Measurements from ENCODE around the gene DTX3. TPM values are rescaled to one million over a fixed set of nuclear protein-coding genes. Genes with fewer than 3 reads are reported as not detected.
A peak's percentile ranks its signal among the peaks of the same experiment; 100 is the strongest.
"Not testable (repeated sequence)": the region's sequence is repeated elsewhere in the genome, so short reads cannot be mapped to it uniquely, and the experiment has no call there.

The DTX3 gene
- total RNA-seq, 1 donor from 2014 or later: 21.7 TPM

GRCh38 chr12:57585156-57585555 lies 19.5 kb upstream of the DTX3 start:
- H3K27ac Mint-ChIP-seq: no peak overlapping the region
- H3K36me3 Mint-ChIP-seq (ENCODE audit: low read depth): no peaks in the 10 kb centered on the region
- intact Hi-C loops (cut with micrococcal nuclease): loop anchor here (10.0 kb wide), 1 partner anchor 310 kb away; no protein-coding TSS in a partner anchor
- H3K4me3 Mint-ChIP-seq (ENCODE audit: low read depth): no peak overlapping the region
- H3K9me3 Mint-ChIP-seq: no peaks in the 10 kb centered on the region
- peaks cover 2% of the 10 kb centered on the region for H3K4me1 Mint-ChIP-seq (ENCODE audit: low read depth)
- H3K27me3 Mint-ChIP-seq (ENCODE audit: low read depth): peaks cover 2% of the 10 kb centered on the region
- DNase-seq (ENCODE audit: low spot score): no peak

- Mint-ChIP-seq H3K27me3 (ENCODE audit: low read depth) (peaks cover 2% of the 10 kb centered on the region), H3K9me3 (no peaks in the 10 kb centered on the region), H3K36me3 (ENCODE audit: low read depth) (no peaks in the 10 kb centered on the region), H3K27ac (no peak overlapping the region), H3K4me1 (ENCODE audit: low read depth) (peaks cover 8% of the 10 kb centered on the region), H3K4me3 (ENCODE audit: low read depth) (no peak overlapping the region)
- intact Hi-C loops (cut with micrococcal nuclease): loop anchor here (10.0 kb wide), 1 partner anchor 309 kb away; no protein-coding TSS in a partner anchor
- DNase-seq (ENCODE audit: low spot score): no peak
Observed at GRCh38 chr12:57586128-57586527, 18.5 kb upstream of the DTX3 start.

- no peak for DNase-seq (ENCODE audit: low spot score)
- Mint-ChIP-seq H3K9me3 (no peaks in the 10 kb centered on the region), H3K27ac (no peak overlapping the region), H3K4me1 (ENCODE audit: low read depth) (peaks cover 12% of the 10 kb centered on the region), H3K36me3 (ENCODE audit: low read depth) (no peaks in the 10 kb centered on the region), H3K27me3 (ENCODE audit: low read depth) (peaks cover 2% of the 10 kb centered on the region), H3K4me3 (ENCODE audit: low read depth) (no peak overlapping the region)
- intact Hi-C loops (cut with micrococcal nuclease): loop anchor here (10.0 kb wide), 1 partner anchor 308 kb away; no protein-coding TSS in a partner anchor
Observed at GRCh38 chr12:57586832-57587429, 17.7 kb upstream of the DTX3 start.

- H3K9me3 Mint-ChIP-seq; H3K27ac Mint-ChIP-seq; H3K36me3 Mint-ChIP-seq (ENCODE audit: low read depth); H3K4me3 Mint-ChIP-seq (ENCODE audit: low read depth); H3K27me3 Mint-ChIP-seq (ENCODE audit: low read depth); DNase-seq (ENCODE audit: low spot score): not testable (repeated sequence)
- peaks cover 16% of the 10 kb centered on the region for H3K4me1 Mint-ChIP-seq (ENCODE audit: low read depth)
- intact Hi-C loops (cut with micrococcal nuclease): loop anchor here (10.0 kb wide), 1 partner anchor 306 kb away; no protein-coding TSS in a partner anchor
Observed at GRCh38 chr12:57588951-57589610, 15.5 kb upstream of the DTX3 start.

GRCh38 chr12:57590479-57590863 lies 14.2 kb upstream of the DTX3 start:
- intact Hi-C loops (cut with micrococcal nuclease): loop anchor here (2.0 kb wide), 1 partner anchor 68 kb away; the partner anchor contains the start of gene MBD6
- no peak for DNase-seq (ENCODE audit: low spot score)
- Mint-ChIP-seq H3K27ac (peak overlapping the region; percentile 41), H3K27me3 (ENCODE audit: low read depth) (no peaks in the 10 kb centered on the region), H3K36me3 (ENCODE audit: low read depth) (peaks cover 9% of the 10 kb centered on the region), H3K4me3 (ENCODE audit: low read depth) (peak overlapping the region; percentile 86), H3K9me3 (no peaks in the 10 kb centered on the region), H3K4me1 (ENCODE audit: low read depth) (peaks cover 16% of the 10 kb centered on the region)

GRCh38 chr12:57590864-57591781 lies 13.5 kb upstream of the DTX3 start, which contains the start of gene PIP4K2C:
PIP4K2C (plus strand) TSS chr12:57591192; CDS start chr12:57591290, 98 bp downstream.
- peak within 1 kb of the TSS; percentile 86 for H3K4me3 Mint-ChIP-seq (ENCODE audit: low read depth)
- no peaks in the 10 kb centered on the region for H3K9me3 Mint-ChIP-seq
- peak within 1 kb of the TSS; percentile 69 for H3K27ac Mint-ChIP-seq
- H3K4me1 Mint-ChIP-seq (ENCODE audit: low read depth): peaks cover 16% of the 10 kb centered on the region
- intact Hi-C loops (cut with micrococcal nuclease): loop anchor here (1.0 to 2.0 kb wide), 3 partner anchors 13 to 68 kb away; partner anchors contain the start of genes DCTN2, DTX3 and MBD6
- peaks cover 15% of the 10 kb centered on the region for H3K36me3 Mint-ChIP-seq (ENCODE audit: low read depth)
- H3K27me3 Mint-ChIP-seq (ENCODE audit: low read depth): no peaks in the 10 kb centered on the region
- peak; percentile 73 for DNase-seq (ENCODE audit: low spot score)

GRCh38 chr12:57591782-57592325 lies 12.8 kb upstream of the DTX3 start:
- H3K36me3 Mint-ChIP-seq (ENCODE audit: low read depth): peaks cover 18% of the 10 kb centered on the region
- peaks cover 16% of the 10 kb centered on the region for H3K4me1 Mint-ChIP-seq (ENCODE audit: low read depth)
- H3K9me3 Mint-ChIP-seq: no peaks in the 10 kb centered on the region
- no peak for DNase-seq (ENCODE audit: low spot score)
- peak overlapping the region; percentile 86 for H3K4me3 Mint-ChIP-seq (ENCODE audit: low read depth)
- intact Hi-C loops (cut with micrococcal nuclease): loop anchor here (1.0 to 2.0 kb wide), 3 partner anchors 12 to 69 kb away; partner anchors contain the start of genes DCTN2, DTX3 and MBD6
- H3K27ac Mint-ChIP-seq: peak overlapping the region; percentile 69
- no peaks in the 10 kb centered on the region for H3K27me3 Mint-ChIP-seq (ENCODE audit: low read depth)

- Mint-ChIP-seq H3K27me3 (ENCODE audit: low read depth) (no peaks in the 10 kb centered on the region), H3K4me1 (ENCODE audit: low read depth) (peaks cover 16% of the 10 kb centered on the region), H3K36me3 (ENCODE audit: low read depth) (peaks cover 22% of the 10 kb centered on the region), H3K9me3 (no peaks in the 10 kb centered on the region), H3K27ac (no peak overlapping the region), H3K4me3 (ENCODE audit: low read depth) (peak overlapping the region; percentile 86)
- DNase-seq (ENCODE audit: low spot score): no peak
- intact Hi-C loops (cut with micrococcal nuclease): no loop called here
Observed at GRCh38 chr12:57592551-57593165, 12.0 kb upstream of the DTX3 start.

- Mint-ChIP-seq H3K27me3 (ENCODE audit: low read depth) (no peaks in the 10 kb centered on the region), H3K4me3 (ENCODE audit: low read depth) (no peak overlapping the region), H3K9me3 (no peaks in the 10 kb centered on the region), H3K36me3 (ENCODE audit: low read depth) (peaks cover 24% of the 10 kb centered on the region), H3K27ac (no peak overlapping the region), H3K4me1 (ENCODE audit: low read depth) (peaks cover 16% of the 10 kb centered on the region)
- intact Hi-C loops (cut with micrococcal nuclease): no loop called here
- DNase-seq (ENCODE audit: low spot score): no peak
Observed at GRCh38 chr12:57593187-57593586, 11.4 kb upstream of the DTX3 start.

GRCh38 chr12:57600395-57600794 lies 4.2 kb upstream of the DTX3 start:
- peaks cover 47% of the 10 kb centered on the region for H3K36me3 Mint-ChIP-seq (ENCODE audit: low read depth)
- H3K27ac Mint-ChIP-seq: no peak overlapping the region

GRCh38 chr12:57602544-57602943 lies 2.1 kb upstream of the DTX3 start:
- Mint-ChIP-seq H3K4me3 (ENCODE audit: low read depth) (no peak overlapping the region), H3K27me3 (ENCODE audit: low read depth) (no peaks in the 10 kb centered on the region), H3K36me3 (ENCODE audit: low read depth) (peaks cover 36% of the 10 kb centered on the region), H3K4me1 (ENCODE audit: low read depth) (peaks cover 11% of the 10 kb centered on the region), H3K27ac (no peak overlapping the region), H3K9me3 (no peaks in the 10 kb centered on the region)
- no peak for DNase-seq (ENCODE audit: low spot score)
- intact Hi-C loops (cut with micrococcal nuclease): no loop called here

More at GRCh38 chr12:57600395-57600794, 4.2 kb upstream of the DTX3 start:
- Mint-ChIP-seq H3K4me3 (ENCODE audit: low read depth) (no peak overlapping the region), H3K27me3 (ENCODE audit: low read depth) (no peaks in the 10 kb centered on the region), H3K9me3 (no peaks in the 10 kb centered on the region), H3K4me1 (ENCODE audit: low read depth) (peaks cover 6% of the 10 kb centered on the region)
- intact Hi-C loops (cut with micrococcal nuclease): no loop called here
- DNase-seq (ENCODE audit: low spot score): no peak

- Mint-ChIP-seq H3K4me1 (ENCODE audit: low read depth) (peaks cover 11% of the 10 kb centered on the region), H3K4me3 (ENCODE audit: low read depth) (peak overlapping the region; percentile 75), H3K27me3 (ENCODE audit: low read depth) (no peaks in the 10 kb centered on the region), H3K36me3 (ENCODE audit: low read depth) (peaks cover 32% of the 10 kb centered on the region), H3K27ac (no peak overlapping the region), H3K9me3 (no peaks in the 10 kb centered on the region)
- DNase-seq (ENCODE audit: low spot score): no peak
- intact Hi-C loops (cut with micrococcal nuclease): no loop called here
Observed at GRCh38 chr12:57603324-57603723, 1.3 kb upstream of the DTX3 start.

Measured in activated T-helper 2 cell treated with anti-CD3 and anti-CD28 coated beads, Interferon-gamma antibody, Interleukin-2, Interleukin-4, amounts not matched to agents 10 μg/mL and 5 μg/mL and 100 μg/mL, durations not matched to agents 14 hours and 24 hours and 36 hours (primary cell).